GM23338 (cell line): ENCODE data around the gene CORO1C. TPM values are rescaled to one million over a fixed set of nuclear protein-coding genes. Genes with fewer than 3 reads are reported as not detected.

Source experiments
- ATAC-seq: fragments of 200-7000 bp; cut with Tn5 transposase; 3 replicates; pipeline ENCODE4 v1.9.1; 2020
- DNase-seq: peaks from one replicate; pipeline ENCODE4 v3.0.0-alpha.2; 2015; ENCODE audit warnings: low spot score
- H2AFZ ChIP-seq: fragments of 200-600 bp; sonication (generic); 2 replicates; pipeline ENCODE4 v1.8.0; 2016; ENCODE audit warnings: antibody characterized with exemption, mild to moderate bottlenecking, moderate library complexity
- H3F3A ChIP-seq: fragments of 200-600 bp; sonication (generic); replicated peaks from 2 replicates; pipeline ENCODE4 v1.8.0; 2017; ENCODE audit warnings: antibody characterized with exemption, mixed run types, low read depth
- H3K27ac ChIP-seq: fragments of 200-600 bp; sonication (generic); 2 replicates; pipeline ENCODE4 v1.6.1; 2016; ENCODE audit warnings: low read depth
- H3K27me3 ChIP-seq: fragments of 200-600 bp; sonication (generic); 2 replicates; pipeline ENCODE4 v1.8.0; 2016; ENCODE audit warnings: mild to moderate bottlenecking, mixed run types, moderate library complexity; ENCODE audit not compliant: insufficient read depth
- H3K36me3 ChIP-seq: fragments of 200-600 bp; sonication (generic); 2 replicates; pipeline ENCODE4 v1.8.0; 2016; ENCODE audit warnings: mild to moderate bottlenecking; ENCODE audit not compliant: insufficient read depth
- H3K4me1 ChIP-seq: fragments of 200-600 bp; sonication (generic); 2 replicates; pipeline ENCODE4 v1.8.0; 2016; ENCODE audit warnings: mild to moderate bottlenecking, moderate library complexity; ENCODE audit not compliant: insufficient read depth
- H3K4me2 ChIP-seq: fragments of 200-600 bp; sonication (generic); 2 replicates; pipeline ENCODE4 v1.7.1; 2017; ENCODE audit warnings: mixed run types
- H3K4me3 ChIP-seq: fragments of 200-600 bp; sonication (generic); 2 replicates; pipeline ENCODE4 v1.6.1; 2016; ENCODE audit warnings: mixed run types
- H3K79me2 ChIP-seq: fragments of 200-600 bp; sonication (generic); replicated peaks from 2 replicates; pipeline ENCODE4 v1.8.0; 2017; ENCODE audit warnings: mild to moderate bottlenecking; ENCODE audit not compliant: insufficient read depth
- H3K9me2 ChIP-seq: fragments of 200-600 bp; sonication (generic); 2 replicates; pipeline ENCODE4 v1.8.0; 2017; ENCODE audit not compliant: insufficient read depth
- H4K20me1 ChIP-seq: fragments of 200-600 bp; sonication (generic); replicated peaks from 2 replicates; pipeline ENCODE4 v1.8.0; 2017; ENCODE audit warnings: mild to moderate bottlenecking; ENCODE audit not compliant: insufficient read depth
- H3K27ac Mint-ChIP-seq: 2 replicates; pipeline ENCODE4 v1.8.0; 2020; ENCODE audit warnings: inconsistent platforms, mild to moderate bottlenecking, moderate library complexity, mixed read lengths
- H3K27me3 Mint-ChIP-seq: 3 replicates; pipeline ENCODE4 v1.8.0; 2022; ENCODE audit warnings: low read depth, mild to moderate bottlenecking, moderate library complexity, mixed read lengths, inconsistent platforms; ENCODE audit not compliant: insufficient read depth, poor library complexity
- H3K36me3 Mint-ChIP-seq: 3 replicates; pipeline ENCODE4 v1.8.0; 2021; ENCODE audit warnings: low read depth, mild to moderate bottlenecking, inconsistent platforms, moderate library complexity, mixed read lengths
- H3K4me1 Mint-ChIP-seq: 3 replicates; pipeline ENCODE4 v1.8.0; 2020; ENCODE audit warnings: mild to moderate bottlenecking, inconsistent platforms, mixed read lengths
- H3K4me3 Mint-ChIP-seq: 3 replicates; pipeline ENCODE4 v1.8.0; 2021; ENCODE audit warnings: moderate library complexity, mild to moderate bottlenecking, inconsistent platforms, mixed read lengths
- H3K9me3 Mint-ChIP-seq: 3 replicates; pipeline ENCODE4 v1.8.0; 2020; ENCODE audit warnings: moderate library complexity, mild to moderate bottlenecking, inconsistent platforms, mixed read lengths
- CREB1 ChIP-seq: fragments of 250-450 bp; sonication (Bioruptor Pico); IDR thresholded peaks from 2 replicates; pipeline ENCODE4 v1.5.0; 2020; ENCODE audit warnings: low read depth, mild to moderate bottlenecking, moderate library complexity
- CTCF ChIP-seq, 2 experiments: fragments of 200-600 bp in 1 of 2; sonication (generic) in 1 of 2; conservative IDR thresholded peaks; 2 replicates each; pipeline versions ENCODE4 v1.5.1 to v1.6.1; 2016 to 2017; ENCODE audit warnings: antibody characterized with exemption in 2 of 2, low read depth in 2 of 2, mild to moderate bottlenecking in 2 of 2, moderate library complexity in 1 of 2
- EZH2 ChIP-seq: fragments of 200-600 bp; sonication (generic); IDR thresholded peaks from one replicate; pipeline ENCODE4 v1.8.0; 2017; ENCODE audit warnings: antibody characterized with exemption, mild to moderate bottlenecking, low read depth; ENCODE audit not compliant: unreplicated experiment
- EZH2phosphoT487 ChIP-seq: fragments of 200-600 bp; sonication (generic); IDR thresholded peaks from one replicate; pipeline ENCODE4 v1.8.1; 2018; ENCODE audit warnings: antibody characterized with exemption; ENCODE audit not compliant: unreplicated experiment
- NANOG ChIP-seq: IDR thresholded peaks from 2 replicates; pipeline ENCODE4 v1.6.1; 2016; ENCODE audit warnings: antibody characterized with exemption, borderline replicate concordance
- POLR2AphosphoS5 ChIP-seq: IDR thresholded peaks from 2 replicates; pipeline ENCODE4 v1.6.1; 2016; ENCODE audit warnings: antibody characterized with exemption, low read depth
- STAT1 ChIP-seq: IDR thresholded peaks from one replicate; pipeline ENCODE4 v1.6.1; 2016; ENCODE audit warnings: antibody characterized with exemption; ENCODE audit not compliant: unreplicated experiment
- ZNF114 ChIP-seq: fragments of 250-450 bp; sonication (Bioruptor Pico); IDR thresholded peaks from 2 replicates; pipeline ENCODE4 v1.5.0; 2020; ENCODE audit warnings: mild to moderate bottlenecking, moderate library complexity
- ZNF331 ChIP-seq: fragments of 250-450 bp; sonication (Bioruptor Pico); IDR thresholded peaks from 2 replicates; pipeline ENCODE4 v1.5.0; 2020; ENCODE audit warnings: low read depth, mild to moderate bottlenecking, moderate library complexity
- ZNF462 ChIP-seq: fragments of 250-450 bp; sonication (Bioruptor Pico); IDR thresholded peaks from 2 replicates; pipeline ENCODE4 v1.5.0; 2020; ENCODE audit warnings: mild to moderate bottlenecking, moderate library complexity
- polyA plus RNA-seq: library from polyadenylated mRNA; unstranded; fragments of >200 nt; fragmentation: Nextera tagmentation; extraction: Ambion mirVana; gene quantifications from 2 replicates; pipeline ENCODE4 v1.2.1, GENCODE V29; 2016
- total RNA-seq: library from RNA; depleted of rRNA; stranded (reverse); fragments of >200 nt; shearing (Covaris generic); gene quantifications from 2 replicates; pipeline ENCODE4 v1.2.3, GENCODE V29; 2014

CORO1C gene
- total and polyA plus RNA-seq, 2 experiments from 2014 or later, result 59.2 to 89.5 TPM

- peak overlapping the region; percentile 76 for H3K4me3 ChIP-seq
- H3F3A ChIP-seq, result no peaks in the 10 kb centered on the region
- Mint-ChIP-seq H3K36me3 (no peaks in the 10 kb centered on the region; the same call in 2 of the 3 replicates), H3K4me3 (peak overlapping the region; percentile 95), H3K9me3 (no peaks in the 10 kb centered on the region), H3K27me3 (peaks cover 15% of the 10 kb centered on the region), H3K27ac (peak overlapping the region; percentile 89), H3K4me1 (peaks cover 38% of the 10 kb centered on the region)
- DNase-seq (no peak), ATAC-seq (no peak)
- H2AFZ ChIP-seq, result peak overlapping the region; percentile 68; the same call in 1 of the 2 replicates
- H3K79me2 ChIP-seq, result peaks cover 55% of the 10 kb centered on the region
- TF ChIP-seq EZH2phosphoT487 (no peak), ZNF331 (CRISPR knock-in tag) (no peak), POLR2AphosphoS5 (no peak), ZNF462 (CRISPR knock-in tag) (no peak), NANOG (no peak), ZNF114 (CRISPR knock-in tag) (no peak), CREB1 (CRISPR knock-in tag) (no peak), EZH2 (no peak), CTCF (conservative IDR thresholded peaks at IDR 0.05; ENCODE audit: low read depth in 2 of 2) (no peak), STAT1 (no peak)
- no peaks in the 10 kb centered on the region for H3K27me3 ChIP-seq
- no peaks in the 10 kb centered on the region for H3K9me2 ChIP-seq
- H3K36me3 ChIP-seq, result no peaks in the 10 kb centered on the region
- H3K27ac ChIP-seq, result peak overlapping the region; percentile 90
- peaks cover 19% of the 10 kb centered on the region for H4K20me1 ChIP-seq
- peaks cover 22% of the 10 kb centered on the region for H3K4me1 ChIP-seq
- H3K4me2 ChIP-seq, result peak overlapping the region; percentile 89
Measured at GRCh38 chr12:108729612-108730364, 1.5 kb downstream of the CORO1C start.
